IPS-20b (cell line): ENCODE measurements around the gene E2F4.
A peak's percentile ranks its signal among the peaks of the same experiment; 100 is the strongest.

Experiments used
- H3K27ac ChIP-seq: one replicate; pipeline ENCODE4 v1.5.1; 2013; ENCODE audit warnings: low read length
- H3K27me3 ChIP-seq: 2 replicates; pipeline ENCODE4 v1.6.1; 2013; ENCODE audit warnings: mild to moderate bottlenecking, low read length, inconsistent platforms; ENCODE audit not compliant: insufficient read depth
- H3K36me3 ChIP-seq: 2 replicates; pipeline ENCODE4 v1.6.1; 2013; ENCODE audit warnings: low read depth, mild to moderate bottlenecking, inconsistent platforms, low read length, moderate library complexity; ENCODE audit not compliant: insufficient read depth
- H3K4me1 ChIP-seq: 2 replicates; pipeline ENCODE4 v1.6.1; 2013; ENCODE audit warnings: mild to moderate bottlenecking, control low read depth, inconsistent platforms, low read length, moderate library complexity; ENCODE audit not compliant: insufficient read depth
- H3K4me3 ChIP-seq: 2 replicates; pipeline ENCODE4 v1.5.1; 2013; ENCODE audit warnings: mild to moderate bottlenecking, low read length, inconsistent platforms
- H3K9ac ChIP-seq: 2 replicates; pipeline ENCODE4 v1.6.1; 2013; ENCODE audit warnings: low read depth, mild to moderate bottlenecking, inconsistent platforms, low read length, moderate library complexity
- H3K9me3 ChIP-seq: 2 replicates; pipeline ENCODE4 v1.6.1; 2013; ENCODE audit warnings: mild to moderate bottlenecking, low read depth, low read length, inconsistent platforms; ENCODE audit not compliant: insufficient read depth

The E2F4 gene

GRCh38 chr16:67150833-67151396, 41.0 kb upstream of the E2F4 start, which contains the start of gene B3GNT9:
Gene B3GNT9, minus strand, starts transcription at chr16:67150998. Its CDS starts 513 bp downstream, at chr16:67150485.
- Histone ChIP-seq H3K36me3 (peaks cover 28% of the 10 kb centered on the region), H3K27ac (no peak within 1 kb of the TSS), H3K4me1 (peaks cover 4% of the 10 kb centered on the region; the same call in 1 of the 2 replicates), H3K9ac (peak within 1 kb of the TSS; percentile 65; the same call in 1 of the 2 replicates), H3K27me3 (peaks cover 72% of the 10 kb centered on the region), H3K4me3 (peak within 1 kb of the TSS; percentile 79), H3K9me3 (no peaks in the 10 kb centered on the region)

DNA sequence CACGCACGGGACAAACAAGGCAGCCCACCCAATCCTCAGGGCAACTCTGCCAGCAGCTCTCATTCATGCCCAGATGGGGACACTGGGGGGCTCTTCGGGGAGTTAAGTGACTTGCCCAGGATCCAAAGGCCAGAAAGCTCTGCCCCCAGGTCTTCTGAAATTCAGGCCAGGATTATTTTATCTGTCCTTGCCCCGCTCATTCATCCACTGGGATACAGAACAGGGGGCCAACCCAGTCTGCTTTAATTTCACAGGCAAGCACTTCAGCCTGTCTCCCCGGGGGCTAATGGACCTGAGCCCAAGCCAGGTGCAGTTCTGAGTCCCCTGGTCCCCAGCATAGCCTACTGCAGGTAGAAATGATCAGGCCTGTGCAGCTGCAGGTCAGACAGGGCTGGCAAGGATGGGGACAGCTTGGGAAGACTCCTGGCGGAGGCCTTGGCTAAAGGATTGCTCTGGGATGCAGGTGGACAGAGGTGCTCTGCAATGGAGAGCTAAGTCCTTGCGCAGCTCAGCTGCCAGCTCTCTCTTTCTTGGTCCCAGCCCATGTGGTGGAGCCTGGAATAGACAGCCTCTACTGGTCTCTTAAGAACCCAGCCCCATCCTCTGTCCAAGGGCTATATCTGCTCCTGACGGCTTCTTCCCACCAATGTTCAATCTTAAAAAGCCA, 40.4 kb upstream of the E2F4 start:
- peak overlapping the region; percentile 79 for H3K4me3 ChIP-seq
- no peaks in the 10 kb centered on the region for H3K9me3 ChIP-seq
- H3K9ac ChIP-seq, result peak overlapping the region; percentile 65; the same call in 1 of the 2 replicates
- H3K27me3 ChIP-seq, result peaks cover 79% of the 10 kb centered on the region
- H3K4me1 ChIP-seq, result peaks cover 4% of the 10 kb centered on the region; the same call in 1 of the 2 replicates
- H3K27ac ChIP-seq, result no peak overlapping the region
- peaks cover 21% of the 10 kb centered on the region; the same call in 1 of the 2 replicates for H3K36me3 ChIP-seq

GRCh38 chr16:67154578-67155294, 37.2 kb upstream of the E2F4 start:
- Histone ChIP-seq H3K9ac (no peak overlapping the region), H3K9me3 (no peaks in the 10 kb centered on the region), H3K27ac (no peak overlapping the region), H3K27me3 (peaks cover 100% of the 10 kb centered on the region), H3K4me3 (peak overlapping the region; percentile 52; the same call in 1 of the 2 replicates), H3K36me3 (no peaks in the 10 kb centered on the region), H3K4me1 (peaks cover 4% of the 10 kb centered on the region; the same call in 1 of the 2 replicates)

- Histone ChIP-seq H3K9ac (no peak overlapping the region), H3K4me1 (peaks cover 4% of the 10 kb centered on the region; the same call in 1 of the 2 replicates), H3K9me3 (no peaks in the 10 kb centered on the region), H3K27me3 (peaks cover 100% of the 10 kb centered on the region), H3K4me3 (peak overlapping the region; percentile 52; the same call in 1 of the 2 replicates), H3K27ac (no peak overlapping the region), H3K36me3 (no peaks in the 10 kb centered on the region)
Observed at GRCh38 chr16:67155295-67156142, 36.4 kb upstream of the E2F4 start.

DNA sequence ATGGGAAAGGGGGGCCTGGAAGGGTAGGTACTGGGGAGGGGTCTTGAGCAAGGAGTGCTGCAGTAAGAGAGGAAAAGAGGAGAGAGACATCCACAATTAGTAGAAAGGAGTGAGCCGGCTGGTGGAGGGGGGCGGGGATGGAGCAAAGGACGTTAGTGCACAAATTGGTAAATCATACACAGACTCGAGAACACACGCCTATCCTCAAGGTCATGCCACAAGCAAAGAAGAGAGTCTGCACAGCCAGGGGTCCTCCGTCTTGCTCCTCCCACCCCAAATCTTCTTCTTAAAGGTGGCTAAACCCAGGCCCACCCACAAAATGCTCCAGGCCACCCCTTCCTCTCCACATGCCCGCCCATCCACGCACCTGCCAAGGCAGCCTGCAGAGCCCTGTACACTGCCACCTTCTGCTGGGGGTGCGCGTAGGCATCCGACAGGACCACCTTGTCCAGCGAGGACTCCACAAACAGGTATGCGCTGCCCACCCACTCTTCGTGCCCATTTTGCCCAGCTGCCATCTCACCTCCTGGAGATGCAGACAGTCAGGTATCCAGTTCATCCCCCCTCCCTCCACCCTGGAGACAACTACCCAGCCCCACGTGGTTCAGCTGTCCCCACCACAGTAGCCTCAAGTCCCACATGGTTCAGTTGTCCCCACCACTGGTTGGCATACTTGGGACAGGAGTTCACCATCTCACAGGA, 35.7 kb upstream of the E2F4 start:
- no peak overlapping the region for H3K4me3 ChIP-seq
- H3K9ac ChIP-seq, result no peak overlapping the region
- peaks cover 100% of the 10 kb centered on the region for H3K27me3 ChIP-seq
- H3K36me3 ChIP-seq, result no peaks in the 10 kb centered on the region
- H3K27ac ChIP-seq, result no peak overlapping the region
- peaks cover 2% of the 10 kb centered on the region; the same call in 1 of the 2 replicates for H3K4me1 ChIP-seq
- H3K9me3 ChIP-seq, result no peaks in the 10 kb centered on the region

DNA sequence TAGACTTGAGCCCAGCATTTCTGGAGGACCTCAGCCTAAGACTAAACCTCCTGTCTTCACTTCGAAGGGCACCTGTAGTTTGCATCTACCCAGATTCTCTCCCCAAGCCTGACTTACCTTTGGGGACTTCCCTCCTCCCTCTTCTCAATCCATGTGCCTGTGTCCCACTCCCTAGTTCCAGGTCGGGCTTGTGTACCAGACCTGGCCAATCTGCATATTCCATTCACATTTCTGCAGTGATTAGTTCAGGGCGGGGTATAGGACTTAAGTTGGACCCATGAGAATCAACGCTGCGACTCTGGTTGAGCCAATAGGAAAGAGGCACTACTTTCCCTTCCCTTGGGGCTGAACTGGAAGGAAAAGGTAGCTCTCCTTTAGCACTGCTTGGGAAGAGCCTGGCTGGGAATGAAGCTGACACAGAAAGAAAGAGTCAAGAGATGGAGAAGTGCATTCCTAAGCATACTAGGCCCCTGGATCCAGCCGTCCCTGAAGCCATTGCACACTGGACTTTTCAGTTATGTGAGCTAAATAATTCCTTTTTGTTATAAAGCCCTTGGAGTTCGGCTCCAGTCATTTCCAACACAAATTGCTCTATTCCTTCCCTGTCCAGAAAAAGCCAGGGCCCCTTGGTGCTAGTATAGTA, 34.7 kb upstream of the E2F4 start:
- Histone ChIP-seq H3K9ac (no peak overlapping the region), H3K27me3 (peaks cover 100% of the 10 kb centered on the region), H3K9me3 (0 out of 2 replicates have a peak, but pooled peaks cover under 1% of the 10 kb centered on the region), H3K27ac (no peak overlapping the region), H3K4me3 (no peak overlapping the region), H3K36me3 (no peaks in the 10 kb centered on the region), H3K4me1 (no peaks in the 10 kb centered on the region)

DNA sequence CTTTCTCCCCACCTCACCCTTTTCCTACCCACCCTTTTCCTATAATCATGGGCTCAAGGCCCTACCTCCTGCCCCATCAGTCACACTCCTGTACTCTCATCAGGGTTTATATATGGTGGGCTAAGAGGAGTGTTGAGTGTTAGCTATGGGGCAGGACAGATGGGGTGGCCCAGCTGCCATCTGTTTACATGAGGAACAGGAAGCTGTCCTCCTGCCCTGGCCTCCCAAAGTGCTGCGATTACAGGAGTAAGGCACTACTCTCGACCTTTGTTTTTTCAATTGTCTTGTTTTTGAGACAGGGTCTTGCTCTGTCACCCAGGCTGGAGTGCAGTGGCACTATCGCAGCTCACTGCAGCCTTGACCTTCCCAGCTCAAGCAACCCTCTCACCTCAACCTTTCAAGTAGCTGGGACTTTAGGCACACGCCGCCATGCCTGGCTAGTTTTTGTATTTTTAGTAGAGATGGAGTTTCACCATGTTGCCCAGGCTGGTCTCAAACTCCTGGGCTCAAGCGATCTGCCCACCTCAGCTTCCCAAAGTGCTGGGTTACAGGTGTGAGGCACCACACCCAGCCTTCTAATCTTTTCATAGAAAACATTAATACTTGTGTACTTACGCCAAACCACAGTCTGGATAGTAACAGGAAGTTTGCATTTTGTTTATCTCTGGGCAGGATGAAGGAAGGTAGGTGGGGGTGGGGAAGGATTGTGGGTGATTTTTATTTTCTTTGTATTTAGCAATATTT, 33.9 kb upstream of the E2F4 start:
- no peak overlapping the region for H3K27ac ChIP-seq
- H3K9me3 ChIP-seq, result peaks cover 5% of the 10 kb centered on the region; the same call in 1 of the 2 replicates
- H3K36me3 ChIP-seq, result no peaks in the 10 kb centered on the region
- H3K9ac ChIP-seq, result no peak overlapping the region
- no peaks in the 10 kb centered on the region for H3K4me1 ChIP-seq
- peaks cover 100% of the 10 kb centered on the region for H3K27me3 ChIP-seq
- no peak overlapping the region for H3K4me3 ChIP-seq

DNA sequence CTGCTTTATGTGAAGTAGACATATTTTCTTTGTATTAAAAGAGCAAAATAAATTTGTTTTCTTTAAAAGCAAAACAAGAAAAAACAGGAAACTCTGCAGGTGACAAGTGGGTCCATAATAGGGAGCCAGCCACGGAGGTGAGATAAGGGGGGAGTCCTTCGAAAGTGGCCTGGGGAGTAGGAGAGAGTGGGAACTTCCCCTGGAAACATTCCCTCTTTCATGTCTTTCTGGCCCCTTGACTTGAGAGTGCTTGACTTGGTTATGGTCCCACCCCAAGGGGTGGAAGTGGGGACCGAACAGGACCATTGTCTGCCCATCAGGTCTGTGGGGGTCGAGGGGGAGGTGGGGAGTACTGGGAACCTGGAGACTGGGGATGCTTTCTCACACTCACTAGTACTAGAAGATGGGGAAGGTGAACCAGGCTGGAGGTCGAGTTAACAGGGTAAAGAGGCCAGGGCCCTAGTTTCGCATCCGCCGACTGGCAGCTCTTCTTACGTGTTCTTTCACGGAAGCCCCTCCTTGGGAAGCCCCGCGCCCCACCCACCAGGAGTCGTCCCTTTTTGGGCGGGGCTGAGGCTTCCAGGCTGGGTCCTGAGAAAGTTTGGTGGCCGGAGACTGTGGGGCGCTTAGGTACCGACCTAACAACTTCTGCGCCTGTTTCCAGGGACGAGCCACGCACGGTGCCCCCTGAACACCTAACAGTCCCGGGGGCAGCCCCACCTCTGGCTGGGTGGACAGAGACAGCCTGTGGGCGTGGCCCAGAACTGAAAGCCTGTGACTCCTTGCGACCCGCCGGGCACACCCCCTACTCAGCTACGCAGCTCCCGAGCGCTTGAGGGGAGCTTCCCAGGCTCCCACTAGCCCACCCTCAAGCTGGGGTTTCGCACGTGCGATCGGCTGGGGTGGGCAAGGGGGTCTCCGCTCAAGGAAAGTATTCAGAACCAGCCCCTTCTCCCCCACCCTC, 33.0 kb upstream of the E2F4 start:
- Histone ChIP-seq H3K27ac (no peak overlapping the region), H3K9ac (no peak overlapping the region), H3K4me3 (peak overlapping the region; percentile 51), H3K27me3 (peaks cover 100% of the 10 kb centered on the region), H3K9me3 (peaks cover 5% of the 10 kb centered on the region; the same call in 1 of the 2 replicates), H3K36me3 (no peaks in the 10 kb centered on the region), H3K4me1 (no peaks in the 10 kb centered on the region)

GRCh38 chr16:67161595-67162058, 30.3 kb upstream of the E2F4 start:
- no peak overlapping the region for H3K9ac ChIP-seq
- no peaks in the 10 kb centered on the region for H3K4me1 ChIP-seq
- H3K27ac ChIP-seq, result no peak overlapping the region
- H3K4me3 ChIP-seq, result no peak overlapping the region
- no peaks in the 10 kb centered on the region for H3K36me3 ChIP-seq
- H3K9me3 ChIP-seq, result peaks cover 10% of the 10 kb centered on the region
- peaks cover 100% of the 10 kb centered on the region for H3K27me3 ChIP-seq
